Glomerular visceral epithelial cell (primary cell): ENCODE results near the gene SEC14L5.
"Not testable (repeated sequence)": the region's sequence is repeated elsewhere in the genome, so short reads cannot be mapped to it uniquely, and the experiment has no call there.

Experiments
- DNase-seq: peaks from one replicate; pipeline ENCODE4 v3.0.0-alpha.2; 2016; ENCODE audit errors: extremely low spot score

The SEC14L5 gene

DNA sequence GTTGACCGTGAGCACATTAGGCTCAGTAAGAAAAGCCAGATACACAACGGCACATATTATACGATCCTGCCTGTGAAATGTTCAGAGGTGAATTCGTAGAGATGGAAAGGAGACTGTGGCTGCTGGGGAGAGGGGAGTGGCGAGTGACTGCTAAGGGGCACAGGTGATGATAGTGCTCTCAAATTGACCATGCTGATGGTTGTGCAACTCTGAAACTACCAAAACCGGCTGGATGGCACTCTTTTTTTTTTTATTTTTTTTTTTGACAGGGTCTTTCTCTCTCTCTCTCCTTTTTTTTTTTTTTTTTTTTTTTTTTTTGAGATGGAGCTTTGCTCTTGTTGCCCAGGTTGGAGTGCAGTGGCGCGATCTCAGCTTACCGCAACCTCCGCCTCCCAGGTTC is 8.1 kb upstream of the SEC14L5 start:
- no peak for DNase-seq

DNA sequence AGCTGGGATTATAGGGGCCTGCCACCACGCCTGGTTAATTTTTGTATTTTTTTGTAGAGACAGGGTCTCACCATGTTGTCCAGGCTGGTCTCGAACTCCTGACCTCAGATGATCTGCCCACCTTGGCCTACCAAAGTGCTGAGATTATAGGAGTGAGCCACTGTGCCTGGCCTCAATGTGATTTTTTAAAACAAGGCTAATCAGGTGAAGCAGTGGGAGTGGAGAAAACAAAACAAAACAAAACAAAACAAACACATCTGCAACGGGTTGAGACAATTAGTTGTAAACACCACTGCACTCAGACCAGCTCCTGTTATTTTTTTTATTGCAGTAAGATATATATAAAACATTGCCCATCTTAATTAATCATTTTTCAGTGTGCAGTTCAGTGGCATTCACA is 6.5 kb upstream of the SEC14L5 start:
- DNase-seq = not testable (repeated sequence)

DNA sequence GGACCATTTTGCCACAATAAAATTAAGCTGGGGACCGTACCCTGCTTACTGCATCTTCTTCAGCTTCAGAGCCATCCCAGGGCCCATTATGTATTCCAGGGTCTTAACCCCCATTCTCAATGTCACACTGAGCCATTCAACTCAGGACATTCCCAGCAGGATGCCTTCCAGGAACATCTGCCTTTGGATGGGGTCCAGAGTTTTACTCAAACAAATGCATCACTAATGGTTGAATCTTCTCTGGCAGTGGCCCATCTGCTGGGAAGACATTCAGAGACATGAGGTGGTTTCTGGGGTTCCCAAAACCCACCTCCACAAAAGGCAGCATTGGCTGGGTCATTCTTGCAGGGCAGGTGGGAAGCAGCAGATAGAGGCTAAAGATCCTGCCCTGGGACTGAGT is 3.4 kb upstream of the SEC14L5 start:
- no peak for DNase-seq

DNA sequence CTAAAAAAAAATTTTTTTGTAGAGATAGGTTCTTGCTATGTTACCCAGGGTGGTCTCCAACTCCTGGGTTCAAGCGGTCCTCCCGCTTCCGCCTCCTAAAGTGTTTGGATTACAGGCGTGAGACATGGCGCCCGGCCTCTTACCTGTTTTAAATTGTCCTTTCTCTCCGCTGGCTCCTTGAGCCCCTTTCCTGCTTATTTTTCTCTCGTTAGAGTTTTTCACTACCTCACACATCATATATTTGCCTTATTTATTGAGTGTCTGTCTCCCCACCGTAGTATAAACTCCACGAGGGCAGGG is 760 bp upstream of the SEC14L5 start:
- DNase-seq = no peak

DNA sequence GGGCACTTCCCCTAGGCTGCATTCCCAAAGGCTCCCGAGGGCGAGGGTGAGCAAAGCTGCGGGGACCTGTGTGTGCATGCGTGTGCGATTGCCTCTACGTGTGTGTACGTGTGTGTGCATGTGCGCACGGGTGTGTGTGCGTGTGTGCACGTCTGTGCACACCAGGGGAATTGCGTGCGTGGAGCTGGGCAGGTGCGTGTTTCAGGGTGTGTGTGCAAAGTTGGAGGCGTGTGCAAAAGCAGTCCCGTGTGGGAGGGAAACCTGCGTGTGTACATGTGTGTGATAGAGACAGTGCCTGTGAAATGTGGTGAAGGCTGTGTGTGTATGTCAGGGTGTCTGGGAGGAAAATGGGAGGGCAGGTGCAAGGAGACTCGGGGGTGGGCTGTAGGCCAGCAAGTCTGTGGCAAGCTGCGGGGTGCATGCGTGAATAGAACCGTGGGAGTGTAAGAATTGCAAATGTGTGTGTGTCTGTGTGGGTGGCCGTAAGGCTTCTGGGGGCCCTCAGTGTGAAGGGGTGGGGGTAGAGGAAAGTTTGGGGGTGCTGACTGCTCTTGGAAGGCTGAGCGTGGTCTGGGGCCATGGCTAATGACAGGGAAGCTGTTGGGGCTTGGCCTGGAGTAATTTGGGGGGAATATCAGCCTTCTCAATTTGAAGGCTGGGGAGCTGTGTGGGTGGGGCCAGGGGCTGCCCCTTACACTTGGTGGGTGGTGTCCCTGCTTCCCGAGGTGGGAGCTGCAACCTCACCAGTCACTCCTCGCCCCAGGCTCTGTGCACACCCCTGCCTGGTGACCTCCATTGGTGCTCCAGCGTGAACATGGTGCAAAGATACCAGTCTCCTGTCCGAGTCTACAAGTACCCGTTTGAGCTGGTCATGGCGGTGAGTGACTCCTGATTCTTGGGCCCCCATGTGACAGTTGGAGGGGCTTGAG is 644 bp downstream of the SEC14L5 start:
- DNase-seq = no peak

DNA sequence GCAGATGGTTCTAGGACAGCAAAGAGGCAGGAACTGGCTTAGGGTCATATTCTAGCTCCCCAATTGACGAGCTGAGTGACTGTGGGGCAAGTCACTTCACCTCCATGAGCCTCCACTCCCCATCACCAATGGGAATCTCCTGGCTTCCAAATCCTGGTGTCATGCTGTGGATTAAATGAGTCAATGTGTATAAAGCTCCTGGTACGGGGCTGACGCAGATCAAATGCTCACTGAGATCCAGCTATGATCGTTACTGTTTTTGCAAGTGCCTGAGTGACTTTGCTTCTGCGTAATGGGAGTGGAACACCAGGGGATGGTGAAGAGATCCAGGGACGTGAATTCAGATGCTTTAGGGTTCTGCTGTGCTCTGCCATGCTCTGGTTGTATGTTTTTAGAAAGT is 2.4 kb downstream of the SEC14L5 start:
- no peak for DNase-seq

DNA sequence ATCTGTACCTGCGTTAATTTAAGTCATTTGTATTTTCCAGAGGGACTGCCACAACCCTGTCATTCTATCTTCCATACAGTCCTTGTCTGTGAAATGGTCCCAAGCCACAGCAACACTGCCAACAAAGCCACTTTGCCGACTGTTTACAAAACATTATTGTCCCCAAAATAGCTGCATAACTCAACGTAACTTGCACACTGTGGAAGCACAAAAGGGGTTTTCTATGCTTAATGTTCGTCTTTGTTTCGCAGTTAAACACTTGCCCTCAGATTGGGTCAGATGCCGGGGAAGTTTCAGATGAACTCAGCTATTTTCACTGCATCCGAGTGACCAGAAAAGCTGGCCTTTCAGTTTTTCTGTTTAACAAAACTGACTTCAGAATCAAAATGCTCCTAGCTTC is 4.6 kb downstream of the SEC14L5 start:
- no peak for DNase-seq

DNA sequence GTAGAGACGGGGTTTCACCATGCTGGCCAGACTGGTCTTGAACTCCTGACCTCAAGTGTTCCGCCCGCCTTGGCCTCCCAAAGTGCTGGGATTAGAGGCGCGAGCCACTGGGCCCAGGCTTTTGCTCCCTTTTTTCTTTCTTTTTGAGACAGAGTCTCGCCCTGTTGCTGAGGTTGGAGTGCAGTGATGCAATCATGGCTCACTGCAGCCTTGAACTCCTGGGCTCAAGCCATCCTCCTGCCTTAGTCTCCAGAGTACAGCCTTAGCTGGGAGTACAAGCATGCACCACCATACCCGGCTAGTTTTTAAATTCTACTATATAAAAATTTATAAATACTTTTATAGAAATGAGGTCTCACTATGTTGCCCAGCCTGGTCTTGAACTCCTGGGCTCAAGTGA is 5.4 kb downstream of the SEC14L5 start:
- not testable (repeated sequence) for DNase-seq

DNA sequence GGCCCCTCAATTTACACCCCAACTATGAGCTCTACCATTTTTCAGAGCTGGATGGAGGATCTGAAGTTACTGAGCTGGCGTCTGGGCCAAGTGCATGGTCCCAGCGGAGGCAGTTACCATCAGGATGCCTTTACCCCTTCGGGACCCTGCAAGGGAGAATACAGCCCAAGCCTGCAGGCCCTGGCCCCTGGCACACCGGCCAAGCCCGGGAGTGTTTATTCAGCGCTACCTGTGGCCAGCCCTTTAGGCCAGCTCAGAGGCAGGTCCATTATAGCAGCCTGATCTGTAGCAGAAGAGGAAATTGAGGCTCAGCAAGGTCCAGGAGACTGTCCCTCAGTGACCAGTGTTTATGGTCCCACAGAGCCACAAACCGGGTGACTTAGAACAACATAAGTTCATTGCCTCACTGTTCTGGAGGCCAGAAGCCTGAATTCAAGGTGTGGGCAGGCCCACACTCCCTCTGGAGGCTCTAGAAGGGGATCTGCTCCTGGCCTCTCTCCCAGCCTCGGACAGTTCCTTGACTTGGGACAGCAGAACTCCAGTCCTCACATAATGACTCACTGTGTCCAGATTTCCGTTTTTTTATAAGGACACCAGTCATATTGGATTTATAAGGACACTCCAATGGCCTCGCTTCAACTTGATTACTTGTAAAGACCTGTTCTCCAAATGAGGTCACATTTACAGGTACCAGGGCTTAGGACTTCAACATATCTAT is 8.8 kb downstream of the SEC14L5 start:
- no peak for DNase-seq

DNA sequence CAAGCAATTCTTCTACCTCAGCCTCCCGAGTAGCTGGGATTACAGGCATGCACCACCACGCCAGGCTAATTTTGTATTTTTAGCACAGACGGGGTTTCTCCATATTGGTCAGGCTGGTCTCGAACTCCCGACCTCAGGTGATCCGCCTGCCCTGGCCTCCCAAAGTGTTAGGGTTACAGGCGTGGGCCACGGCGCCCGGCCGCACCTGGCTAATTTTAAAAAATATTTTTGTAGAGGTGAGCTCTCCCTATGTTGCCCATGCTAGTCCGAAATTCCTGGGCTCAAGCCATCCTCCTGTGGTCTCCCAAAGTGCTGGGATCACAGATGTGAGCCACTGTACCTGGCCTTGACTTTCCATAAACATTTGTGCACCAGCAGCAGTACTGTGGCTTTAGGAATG is 10.1 kb downstream of the SEC14L5 start:
- not testable (repeated sequence) for DNase-seq

DNA sequence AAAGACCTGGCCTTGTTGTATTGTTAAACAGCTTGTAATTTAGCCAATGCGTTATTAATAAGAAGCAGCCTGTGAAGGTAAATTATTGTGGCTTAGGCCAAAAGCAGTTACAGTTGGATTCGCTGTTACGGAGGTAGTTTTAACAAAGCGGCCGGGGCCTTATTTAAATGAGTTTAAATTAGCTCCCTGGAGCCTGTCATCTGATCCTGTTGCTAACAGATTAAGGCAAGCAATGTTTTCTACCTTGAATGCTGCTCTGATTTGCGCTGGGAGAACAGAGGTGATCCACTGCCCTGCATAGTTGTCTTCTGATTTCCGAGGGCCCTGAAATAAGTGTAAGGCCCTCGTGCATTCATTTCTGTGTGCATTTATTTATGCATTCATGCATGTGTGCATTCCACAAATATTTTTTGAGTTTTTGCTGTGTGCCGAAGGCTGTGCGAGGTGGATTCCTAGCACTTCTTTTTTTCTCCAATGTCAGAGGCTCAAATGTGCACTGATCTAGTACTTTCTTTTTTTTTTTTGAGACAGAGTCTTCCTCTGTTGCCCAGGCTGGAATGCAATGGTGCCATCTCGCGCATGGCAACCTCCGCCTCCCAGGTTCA is 10.9 kb downstream of the SEC14L5 start:
- no peak for DNase-seq

DNA sequence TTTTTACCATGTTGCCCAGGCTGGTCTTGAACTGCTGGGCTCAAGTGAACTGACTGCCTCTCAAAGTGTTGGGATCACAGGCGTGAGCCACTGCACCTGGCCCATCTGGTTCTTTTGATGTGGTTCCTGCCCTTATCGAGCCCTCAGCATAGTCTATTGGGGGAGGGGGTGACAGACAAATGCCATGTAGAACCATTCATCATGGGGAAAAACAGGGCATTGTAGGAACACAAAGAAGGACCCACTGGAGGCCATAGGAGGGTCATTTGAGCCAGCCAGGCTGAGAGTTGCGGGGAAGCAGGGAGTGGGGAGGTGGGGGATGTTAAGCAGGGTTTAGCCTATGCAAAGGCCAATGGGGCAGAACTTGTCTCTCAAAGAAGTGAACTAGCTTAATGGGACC is 11.9 kb downstream of the SEC14L5 start:
- DNase-seq = no peak

DNA sequence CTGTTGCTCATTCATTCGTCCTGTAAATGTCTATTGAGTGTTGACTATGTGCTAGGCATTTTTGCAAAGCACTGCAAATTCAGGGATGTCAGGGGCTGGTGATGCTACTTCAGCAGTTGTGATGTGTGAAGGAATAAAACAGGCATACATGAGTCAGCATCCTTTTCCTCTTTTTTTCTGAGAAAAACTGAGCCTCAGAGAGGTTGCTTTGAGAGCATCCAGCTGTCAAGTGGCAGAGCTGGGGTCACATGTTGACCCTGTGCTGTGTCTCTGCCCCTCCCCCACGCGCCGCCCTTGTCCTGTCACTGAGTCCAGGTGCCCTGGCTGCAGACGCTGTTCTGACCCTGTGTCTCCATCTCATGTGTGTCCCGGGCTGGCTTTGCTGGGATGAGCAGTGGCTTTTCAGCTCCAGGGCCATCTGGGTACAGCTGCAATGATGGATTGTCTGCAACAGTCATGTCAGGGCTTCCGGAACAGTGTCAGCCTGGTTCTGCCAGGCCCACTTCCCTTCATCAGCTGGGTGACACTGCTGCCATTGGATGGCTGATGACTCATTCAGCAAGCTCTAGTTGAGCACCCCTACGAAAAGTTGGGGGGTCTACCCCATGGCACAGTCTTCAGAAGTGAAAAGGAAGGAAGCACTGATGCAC is 14.9 kb downstream of the SEC14L5 start:
- no peak for DNase-seq

DNA sequence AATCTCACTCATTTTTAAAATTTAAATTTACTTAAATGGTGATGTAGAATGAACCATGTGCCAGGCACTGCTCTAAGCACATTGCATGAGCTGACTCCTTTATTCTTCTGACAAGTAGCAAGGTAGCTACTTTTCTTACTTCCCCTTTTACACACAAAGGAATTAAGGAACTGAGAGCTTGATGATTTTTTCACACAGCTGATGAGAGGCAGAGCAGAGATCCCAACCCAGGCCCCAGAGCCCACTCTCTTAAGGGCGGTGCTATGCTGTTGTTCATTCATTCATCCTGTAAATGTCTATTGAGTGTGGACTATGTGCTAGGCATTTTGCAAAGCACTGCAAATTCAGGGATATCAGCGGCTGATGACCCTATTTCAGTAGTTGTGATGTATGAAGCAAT is 17.9 kb downstream of the SEC14L5 start:
- DNase-seq = no peak

DNA sequence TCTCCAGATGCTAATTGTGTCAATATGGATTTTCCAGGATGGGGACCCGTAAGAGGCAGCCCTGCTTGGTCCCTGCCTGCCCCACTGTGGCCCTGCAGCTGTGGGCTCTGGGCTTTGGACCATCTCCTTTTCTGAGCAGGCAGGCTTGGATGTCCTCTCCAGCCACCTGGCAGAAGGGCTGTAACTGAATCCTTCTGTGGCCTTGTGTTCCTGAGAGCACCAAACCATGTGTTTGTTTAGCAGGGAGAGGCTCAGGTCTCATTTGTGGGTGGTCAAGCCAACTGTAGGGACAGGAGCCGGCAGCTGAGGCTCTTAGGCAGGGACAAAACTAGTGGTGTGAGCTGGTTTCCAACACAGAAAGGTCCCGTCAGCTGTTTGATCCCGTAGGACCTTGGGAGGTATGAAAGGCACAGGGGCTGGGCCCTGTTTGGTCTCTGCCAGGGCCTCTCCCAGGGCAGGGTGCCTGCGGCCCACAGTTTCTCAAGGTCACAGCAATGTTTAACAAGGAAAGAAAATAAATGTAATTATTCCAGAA is 18.5 kb downstream of the SEC14L5 start:
- no peak for DNase-seq

DNA sequence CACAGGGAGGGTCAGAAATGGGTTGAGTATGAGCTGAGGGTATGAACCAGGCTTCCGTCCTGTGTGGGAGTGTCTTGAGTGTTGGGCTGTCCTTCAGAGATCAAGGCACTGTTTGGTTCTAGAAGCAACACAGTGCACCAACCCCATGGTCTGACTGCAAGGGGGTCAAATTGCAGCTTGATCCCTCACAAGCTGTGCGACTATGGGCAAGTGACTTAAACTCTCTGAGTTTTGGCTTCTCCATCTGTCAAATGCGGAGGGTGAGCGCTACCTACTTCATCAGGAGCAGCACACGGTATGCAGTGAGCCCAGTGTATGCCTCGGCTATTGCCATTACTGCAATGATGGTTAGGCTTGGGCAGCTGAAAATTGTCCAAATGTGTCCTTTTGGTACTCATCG is 21.0 kb downstream of the SEC14L5 start:
- no peak for DNase-seq

DNA sequence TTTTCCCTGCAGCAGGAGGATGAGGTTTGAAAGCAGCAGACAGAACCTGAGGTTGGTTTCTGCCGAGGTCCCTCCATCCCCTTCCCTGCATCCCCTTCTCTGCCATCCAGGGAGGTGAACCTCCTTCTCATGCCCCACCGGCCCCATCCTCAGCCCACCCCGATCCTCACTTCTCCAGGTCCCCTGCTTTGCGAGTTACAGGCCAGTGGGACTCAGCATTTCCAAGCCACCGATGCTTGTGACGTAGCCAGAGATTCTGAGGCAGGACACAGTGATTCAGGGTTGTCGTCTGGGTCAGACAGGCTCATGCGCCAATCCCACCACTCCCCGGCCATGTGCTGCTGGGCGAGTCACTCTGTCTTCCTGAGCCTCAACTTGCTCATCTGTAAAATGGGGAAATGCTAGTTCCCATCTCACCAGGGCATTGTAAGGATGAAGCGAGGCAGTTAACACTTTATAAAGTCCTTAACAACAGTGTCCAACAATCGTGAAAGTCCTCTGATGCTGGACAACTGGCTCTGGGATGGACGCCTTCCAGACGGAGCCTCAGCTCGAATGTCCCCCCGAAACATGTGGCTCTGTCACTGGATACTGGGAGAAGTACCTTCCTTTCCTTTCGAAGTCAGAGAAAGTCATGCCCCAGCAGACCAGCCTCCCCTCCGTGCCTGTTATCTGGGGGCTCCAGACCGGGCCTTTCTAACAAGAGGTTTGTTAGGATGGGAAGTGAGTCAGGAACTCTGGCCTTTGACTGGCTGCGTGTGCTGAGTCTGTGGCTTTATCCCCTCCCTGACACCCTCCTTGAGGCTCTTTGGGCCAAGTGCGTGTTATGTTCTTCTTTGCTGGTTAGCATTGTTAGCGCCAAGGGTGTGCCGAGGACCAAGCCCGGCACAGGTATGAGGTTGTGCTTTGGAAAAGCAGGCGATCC is 21.9 kb downstream of the SEC14L5 start:
- DNase-seq = no peak

DNA sequence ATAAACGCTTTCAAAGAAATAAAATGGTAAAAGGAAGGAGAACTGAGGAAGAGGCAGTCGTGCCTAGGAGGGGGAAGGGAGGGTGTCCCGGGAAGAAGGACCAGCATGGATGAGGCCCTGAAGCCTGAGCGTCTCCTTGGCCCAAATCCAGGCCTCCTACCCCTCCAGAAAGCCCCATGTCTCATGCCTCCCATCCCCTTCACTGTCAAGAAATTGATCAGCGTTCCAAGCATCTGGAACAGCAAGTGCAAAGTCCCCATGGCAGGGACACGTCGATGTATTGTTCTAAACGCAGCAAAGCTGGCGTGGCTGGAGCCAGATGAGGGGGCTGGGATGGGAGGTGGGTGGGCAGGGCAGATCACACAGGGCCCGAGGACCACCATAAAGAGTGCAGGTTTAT is 22.6 kb downstream of the SEC14L5 start:
- no peak for DNase-seq

DNA sequence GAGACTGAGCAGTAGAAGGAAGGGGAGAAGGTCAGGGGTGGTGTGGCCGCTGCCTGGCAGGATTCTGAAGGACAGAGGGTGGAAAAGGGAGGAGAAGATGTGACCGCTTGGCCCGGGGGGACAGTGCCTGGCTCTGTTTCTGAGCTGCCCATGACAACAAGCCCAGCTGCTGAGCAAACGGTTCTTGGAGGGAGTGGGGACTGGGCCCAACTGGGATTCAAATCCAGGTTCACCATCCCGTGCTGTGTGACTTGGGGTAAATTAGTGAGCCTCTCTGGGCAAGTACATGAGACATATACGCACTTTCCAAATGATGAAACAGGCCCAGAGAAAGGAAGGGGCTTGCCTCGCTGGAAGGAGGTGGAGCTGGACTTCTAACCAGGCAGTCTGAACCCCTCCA is 23.3 kb downstream of the SEC14L5 start:
- DNase-seq = no peak

DNA sequence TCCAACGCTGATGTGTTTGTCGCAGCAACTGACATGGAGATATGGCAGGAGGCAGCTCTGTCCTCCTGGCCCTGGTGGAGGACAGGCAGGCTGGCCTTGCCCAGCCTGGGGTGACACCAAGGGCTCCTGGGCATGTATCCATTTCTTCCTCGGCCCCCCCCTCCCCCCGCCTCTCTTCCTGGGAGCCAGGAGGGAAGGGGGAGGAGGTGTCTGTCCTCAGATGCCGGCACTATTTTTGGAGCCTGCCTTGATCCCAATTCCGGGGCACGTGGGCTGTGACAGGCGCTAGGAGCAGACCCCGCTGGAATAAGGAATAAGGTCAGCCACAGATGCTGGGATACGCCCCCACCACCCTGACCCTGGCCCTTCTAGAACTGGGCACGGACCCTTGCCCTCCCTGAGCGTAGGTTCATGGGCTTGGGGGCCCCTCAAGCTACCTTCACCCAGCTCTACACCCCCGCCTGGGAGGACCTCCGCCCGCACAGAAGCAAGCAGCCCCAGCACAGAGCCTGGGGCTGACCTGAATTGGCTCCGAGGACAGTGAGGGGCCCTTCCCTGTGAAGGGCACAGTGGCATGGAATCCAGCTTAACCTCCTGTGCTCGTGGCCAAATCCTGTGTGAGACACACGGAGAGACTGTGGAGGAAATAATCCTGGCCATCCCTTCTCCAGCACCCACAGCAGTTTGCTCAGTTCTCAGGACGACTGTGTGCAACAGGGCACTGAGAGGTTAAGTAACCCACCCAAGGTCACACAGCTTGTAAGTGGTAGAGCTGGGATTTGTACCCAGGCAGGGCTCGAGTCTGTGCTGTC is 24.1 kb downstream of the SEC14L5 start:
- DNase-seq = no peak
